LoVo (cell line): ENCODE results near the gene CIT.
A peak's percentile ranks its signal among the peaks of the same experiment; 100 is the strongest.

Experiments
- DNase-seq: peaks from one replicate; pipeline ENCODE4 v3.0.0-alpha.2; 2016; ENCODE audit warnings: low spot score

The CIT gene

DNA sequence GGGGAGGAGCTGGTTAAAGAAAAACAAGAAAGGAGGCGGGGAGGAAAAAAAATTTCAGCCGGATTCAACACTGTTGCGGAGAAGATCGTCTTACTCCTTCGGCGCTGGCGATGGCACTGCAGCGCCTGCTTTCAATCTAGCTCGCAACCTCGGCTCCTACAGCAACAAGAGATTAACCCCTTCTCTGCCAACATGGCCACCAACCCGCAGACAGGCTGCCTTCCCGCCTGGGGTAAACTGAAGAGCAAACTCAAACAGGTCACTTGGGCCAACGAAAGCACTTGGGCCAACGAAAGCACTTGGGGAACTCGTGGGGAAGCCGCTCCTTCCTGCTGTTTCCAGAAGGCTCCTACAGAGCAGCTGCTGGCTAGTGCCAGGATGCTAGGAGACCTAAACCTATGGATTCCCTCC lies 73.7 kb downstream of the CIT start:
- DNase-seq, result no peak

DNA sequence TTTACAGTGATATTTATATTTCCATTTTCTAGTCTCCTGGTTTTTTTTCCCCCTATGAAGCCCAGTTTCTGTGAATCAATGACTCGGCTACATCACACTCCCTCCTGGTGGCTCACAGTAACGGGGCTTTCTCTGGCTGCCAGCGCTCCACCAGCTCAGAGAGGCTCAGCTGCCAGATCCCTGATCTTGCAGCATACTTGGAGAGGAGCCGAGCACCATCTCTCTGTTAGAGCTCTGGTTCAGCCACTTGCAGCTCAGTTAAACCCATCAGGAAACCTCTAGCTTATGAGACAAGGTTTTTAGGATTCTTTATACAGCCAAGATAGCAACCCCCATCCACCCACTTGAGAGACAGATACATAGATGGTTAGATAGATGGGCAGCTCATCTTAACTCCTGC lies 74.6 kb downstream of the CIT start:
- no peak for DNase-seq

DNA sequence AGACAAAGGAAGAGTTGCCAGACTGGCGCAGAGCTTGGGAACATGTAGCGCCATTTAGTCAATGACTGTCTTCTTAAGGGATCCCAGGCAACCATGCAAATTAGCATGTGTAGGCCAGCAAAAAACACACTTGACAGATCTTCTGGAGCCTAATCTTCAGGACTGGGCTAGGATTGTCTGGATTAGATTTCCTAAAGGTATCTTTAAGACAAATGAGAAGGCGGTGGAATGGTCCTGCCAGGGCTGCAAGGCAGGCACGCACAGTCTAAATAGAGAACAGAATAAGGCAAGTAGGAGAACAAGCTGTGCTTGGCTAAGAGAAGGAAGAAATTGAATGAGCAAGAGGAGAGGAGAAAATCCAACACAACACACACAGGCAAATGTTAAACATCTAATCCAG lies 80.0 kb downstream of the CIT start:
- DNase-seq, result no peak

DNA sequence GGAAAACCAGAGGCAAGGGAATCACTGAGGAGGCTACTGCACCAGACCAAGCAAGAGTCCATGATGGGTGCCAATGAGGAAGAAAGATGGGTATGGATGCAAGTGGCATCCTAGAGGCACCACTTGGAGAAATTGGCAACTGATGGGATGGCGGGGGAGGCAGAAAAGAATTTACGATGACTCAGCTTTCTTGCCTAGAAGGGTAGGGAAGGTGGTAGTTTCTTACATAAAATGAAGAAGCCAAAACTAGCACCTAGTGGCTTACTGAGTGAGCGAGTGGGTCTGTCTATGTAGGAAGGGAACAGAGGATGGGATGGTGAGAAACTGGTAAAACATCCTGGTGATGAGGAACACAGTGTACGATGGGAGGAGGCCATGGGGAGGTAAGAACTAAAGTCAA lies 80.8 kb downstream of the CIT start:
- no peak for DNase-seq

DNA sequence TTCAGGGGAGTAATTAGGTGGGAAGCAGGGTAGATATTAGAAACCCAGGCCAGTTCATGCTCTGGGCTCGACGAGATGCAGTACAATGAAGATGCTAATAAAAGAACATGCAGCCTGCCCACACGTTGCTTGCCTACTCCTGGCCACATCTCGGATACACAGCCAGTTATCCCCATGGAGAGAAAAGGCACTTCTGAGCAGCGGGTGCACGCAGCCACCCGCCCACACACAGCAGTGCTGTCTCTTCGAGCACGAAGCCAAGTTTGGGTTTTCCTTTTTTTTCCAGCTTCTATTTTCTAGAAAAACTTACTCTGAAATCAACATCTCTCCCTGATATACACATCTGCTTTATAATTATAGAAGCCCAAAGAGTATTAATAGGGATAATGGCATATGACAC lies 85.7 kb downstream of the CIT start:
- no peak for DNase-seq

DNA sequence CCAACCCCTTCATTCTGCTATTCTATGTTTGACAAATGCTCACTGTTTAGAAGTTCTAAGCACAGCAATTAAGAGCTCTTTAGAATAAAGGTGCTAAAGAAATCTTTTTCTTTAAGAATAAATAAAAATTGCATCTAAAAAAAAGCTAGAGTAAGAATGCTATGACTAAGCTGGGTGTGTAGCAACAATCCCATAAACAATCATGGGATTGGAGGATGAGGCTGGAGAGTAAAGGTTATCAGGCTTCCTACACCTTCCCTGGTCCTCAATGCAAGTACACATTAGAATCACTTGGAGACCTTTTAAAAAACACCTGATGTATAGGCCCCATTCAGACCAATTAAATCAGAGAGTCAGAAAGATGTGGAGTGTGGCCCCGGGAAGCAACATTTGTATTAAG lies 88.3 kb downstream of the CIT start:
- DNase-seq, result peak; percentile 22

DNA sequence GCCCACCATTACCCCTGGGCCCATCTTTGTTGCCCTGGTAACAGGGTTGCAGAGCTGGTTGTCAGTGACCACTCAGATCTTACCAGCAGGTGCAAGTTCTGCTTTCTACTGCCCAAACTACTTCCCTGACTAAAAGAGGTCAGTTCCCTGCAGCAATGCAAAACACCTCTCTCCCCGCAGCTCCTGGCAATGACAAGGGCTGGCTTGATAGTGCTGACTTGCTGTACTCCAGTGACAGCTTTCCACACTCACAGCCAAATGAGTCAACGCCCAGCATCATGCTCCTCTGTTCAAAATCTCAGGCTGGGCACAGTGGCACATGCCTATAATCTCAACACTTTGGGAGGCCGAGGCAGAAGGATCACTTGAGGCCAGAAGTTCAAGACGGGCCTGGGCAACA lies 90.6 kb downstream of the CIT start:
- DNase-seq, result no peak

DNA sequence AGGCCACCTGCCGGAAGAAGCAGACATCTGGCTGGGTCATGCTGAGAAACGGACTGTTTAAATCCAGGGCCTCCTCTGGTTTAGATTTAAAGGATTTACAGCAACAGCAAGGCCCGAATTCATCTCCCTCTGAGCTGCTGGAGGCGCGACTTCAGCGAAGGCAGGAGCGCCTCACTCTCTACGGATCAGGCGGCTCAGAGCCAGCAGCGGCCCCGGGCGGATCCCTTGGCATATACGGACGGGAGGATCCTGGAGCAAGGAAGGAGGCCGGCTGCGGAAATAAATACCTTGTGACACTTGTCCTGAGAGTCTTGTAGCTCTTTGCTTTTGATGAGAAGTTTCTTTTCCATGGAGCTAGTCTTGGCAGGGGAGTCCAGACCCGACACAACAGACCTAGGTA lies 92.4 kb downstream of the CIT start:
- DNase-seq, result no peak

DNA sequence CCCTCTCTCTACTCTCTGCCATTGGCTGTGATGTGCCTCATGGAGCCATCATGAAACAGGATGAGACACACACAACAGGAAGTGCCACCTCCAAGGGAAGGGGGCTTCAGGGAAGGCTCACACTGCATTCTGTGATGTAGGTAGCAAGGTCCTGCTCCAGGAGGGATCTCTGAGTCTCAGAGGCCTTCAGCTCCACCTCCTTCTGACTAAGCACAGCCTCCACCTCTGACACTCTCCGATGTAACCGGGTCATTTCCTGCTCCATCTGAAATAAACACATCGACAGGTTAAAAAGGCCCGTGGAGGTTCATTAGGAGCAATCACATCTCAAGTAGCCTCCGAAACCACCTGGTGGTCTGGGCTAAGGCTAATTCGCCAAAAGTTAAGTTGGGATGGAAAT lies 93.3 kb downstream of the CIT start:
- no peak for DNase-seq

DNA sequence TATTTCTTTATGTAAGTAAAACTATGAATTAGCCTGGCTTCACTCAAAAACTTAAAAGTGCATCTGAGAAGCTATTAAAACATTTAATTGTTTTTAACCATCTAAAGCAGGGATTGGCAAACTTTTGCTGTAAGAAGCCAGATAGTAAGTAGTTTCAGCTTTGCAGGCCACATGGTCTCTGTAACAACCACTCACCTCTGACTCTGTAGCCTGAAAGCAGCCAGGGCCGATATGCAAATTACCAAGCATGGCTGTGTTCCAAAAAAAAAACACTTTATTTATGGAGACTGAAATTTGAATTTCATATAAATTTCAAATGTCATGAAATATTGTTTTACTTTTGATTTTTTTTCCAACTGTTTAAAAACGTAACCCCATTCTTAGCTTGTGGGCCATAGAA lies 95.3 kb downstream of the CIT start:
- no peak for DNase-seq

DNA sequence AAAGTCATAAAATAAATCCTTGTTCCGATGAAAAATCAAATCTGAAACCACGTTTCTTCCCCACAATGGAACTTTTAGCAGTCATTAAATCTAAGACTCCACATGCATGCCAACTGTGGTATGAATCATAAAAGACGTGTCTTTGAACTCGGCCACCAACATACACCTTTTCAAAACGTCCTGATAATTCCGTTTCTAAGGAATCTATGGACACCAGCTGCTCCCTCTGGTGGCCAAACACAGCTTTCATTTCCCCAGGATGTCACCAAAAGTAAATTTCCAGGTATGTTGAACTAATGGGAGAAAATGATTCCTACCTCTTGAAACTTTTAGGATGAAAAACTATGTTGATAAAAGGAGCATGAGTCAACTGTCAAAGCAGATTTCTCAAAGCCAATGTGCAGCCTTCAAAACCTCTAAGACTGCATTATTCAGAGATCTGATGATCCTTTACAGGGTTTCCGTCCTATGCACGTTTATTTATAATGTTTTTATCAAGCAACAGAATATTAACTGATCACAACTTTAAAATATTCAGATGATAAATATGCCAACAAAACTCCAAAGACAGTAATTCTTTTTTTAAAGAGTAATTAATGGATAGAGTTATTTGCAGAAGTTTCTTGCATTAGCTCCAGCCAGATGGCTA lies 96.2 kb downstream of the CIT start:
- DNase-seq, result peak; percentile 75

DNA sequence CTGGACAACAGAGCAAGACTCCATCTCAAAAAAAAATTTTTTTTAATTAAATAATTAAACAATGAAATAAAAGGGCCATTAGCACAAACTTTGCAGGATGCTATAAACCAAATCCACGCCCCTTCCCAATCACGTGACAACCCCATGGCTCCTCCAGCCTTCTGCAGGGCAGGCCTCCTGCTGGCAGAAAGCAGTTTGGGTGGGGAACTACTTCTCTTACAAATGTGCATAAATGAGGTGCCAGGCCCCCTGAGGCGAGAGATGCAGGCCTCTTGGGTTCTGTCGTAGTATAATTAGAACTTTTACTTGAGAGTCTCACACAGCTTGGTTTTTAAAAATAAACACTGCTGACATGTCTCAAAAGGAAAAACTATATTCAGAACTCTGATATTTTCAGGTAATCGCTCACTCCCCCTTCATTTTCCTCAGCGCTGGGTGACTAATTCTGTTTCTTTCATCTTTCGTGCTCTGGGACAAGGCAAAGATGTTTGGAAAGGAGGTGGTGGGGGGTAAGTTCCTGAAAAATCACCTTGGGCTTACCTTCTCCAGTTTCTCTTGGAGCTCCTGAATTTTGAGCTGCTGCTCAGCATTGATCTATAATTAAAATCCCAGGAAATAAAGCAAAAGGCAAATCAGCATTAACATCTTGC lies 101.7 kb downstream of the CIT start:
- no peak for DNase-seq

DNA sequence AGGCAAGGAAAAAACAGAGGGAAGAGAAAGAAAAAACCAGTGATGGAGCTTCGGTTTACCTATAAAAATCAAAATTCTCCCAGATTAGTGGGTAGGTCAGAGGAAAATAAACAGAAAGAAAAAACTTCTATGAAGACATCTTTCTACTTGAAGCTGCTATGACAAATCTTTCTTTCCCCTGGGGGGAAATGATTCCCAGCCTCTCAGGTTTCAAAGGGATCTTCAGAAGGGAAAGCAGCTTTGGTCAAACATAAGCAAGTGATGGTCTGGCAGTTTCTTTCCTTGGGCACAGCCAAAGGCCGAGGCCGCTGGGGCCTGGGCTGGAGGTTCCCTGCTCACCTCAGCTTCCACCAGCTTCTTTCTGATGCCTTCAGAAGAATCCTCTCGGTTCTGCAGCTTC lies 104.7 kb downstream of the CIT start:
- no peak for DNase-seq

DNA sequence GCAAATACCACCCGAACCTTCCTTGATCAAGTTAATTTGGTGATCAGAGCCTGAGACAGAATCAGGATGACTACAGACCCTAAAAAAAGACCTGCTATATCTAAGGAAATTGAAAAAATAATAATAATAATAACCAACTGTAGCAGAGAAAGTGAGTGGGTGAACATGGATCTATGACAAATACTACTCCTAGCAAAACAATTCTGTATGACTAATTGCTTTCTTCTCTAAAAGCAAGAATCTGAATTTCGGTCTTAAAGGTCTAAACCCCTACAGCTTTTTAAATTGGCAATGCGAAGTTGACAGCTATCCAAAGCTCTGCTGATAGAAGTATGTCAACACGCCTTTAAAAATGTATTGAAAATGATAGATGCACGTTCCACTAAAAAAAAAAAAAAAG lies 107.0 kb downstream of the CIT start:
- no peak for DNase-seq

DNA sequence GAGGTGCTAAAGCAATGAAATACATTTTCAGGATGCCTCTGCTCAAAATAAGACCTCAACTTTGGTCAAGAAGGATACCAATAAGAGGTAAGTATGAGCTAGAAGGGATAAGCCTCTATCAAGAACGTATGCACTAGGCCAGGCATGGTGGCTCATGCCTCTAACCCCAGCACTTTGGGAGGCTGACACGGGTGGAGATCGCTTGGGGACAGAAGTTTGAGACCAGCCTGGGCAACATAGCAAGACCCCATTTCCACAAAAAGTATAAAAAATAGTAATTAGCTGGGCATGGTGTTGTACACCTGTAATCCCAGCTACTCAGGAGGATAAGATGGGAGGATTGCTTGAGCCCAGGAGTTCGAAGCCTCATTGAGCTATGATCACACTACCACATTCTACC lies 114.5 kb downstream of the CIT start:
- DNase-seq, result no peak

DNA sequence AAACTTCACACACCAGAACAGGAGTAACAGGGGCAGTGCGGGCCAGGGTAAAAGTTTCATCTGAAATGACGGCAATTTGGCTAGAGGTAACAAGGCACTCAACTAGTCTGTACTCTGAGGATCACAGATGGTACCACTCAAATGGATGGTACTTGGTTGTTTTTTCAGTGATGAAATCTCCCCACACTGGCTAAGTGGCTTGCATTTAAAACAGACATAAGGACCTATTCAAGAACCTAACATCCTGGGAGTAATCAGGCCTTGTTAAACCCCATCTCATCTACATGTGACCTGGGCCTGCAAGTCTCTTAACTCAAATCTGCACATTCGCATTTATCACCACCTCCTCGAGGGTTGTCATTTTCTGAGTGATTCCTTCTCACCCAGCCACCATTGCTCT lies 118.4 kb downstream of the CIT start:
- DNase-seq, result no peak

DNA sequence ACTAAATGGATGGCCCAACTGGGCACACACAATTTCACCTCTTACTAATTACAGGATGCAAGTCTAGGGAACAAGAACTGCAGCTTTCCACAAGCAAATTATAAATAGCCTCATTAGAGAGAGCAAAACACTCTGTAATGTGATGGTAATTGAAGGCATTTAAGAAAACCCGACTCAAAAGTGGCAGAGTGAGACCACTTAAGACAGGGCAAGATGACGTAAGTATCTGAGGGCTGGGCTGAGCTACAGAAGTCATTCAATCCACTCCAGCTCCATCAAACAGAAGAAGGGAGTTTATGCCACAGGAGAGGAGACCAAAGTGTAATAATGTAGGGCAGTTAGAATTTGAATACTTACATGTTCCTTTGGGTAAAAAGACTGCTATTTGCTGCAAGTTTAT lies 118.9 kb downstream of the CIT start:
- no peak for DNase-seq

DNA sequence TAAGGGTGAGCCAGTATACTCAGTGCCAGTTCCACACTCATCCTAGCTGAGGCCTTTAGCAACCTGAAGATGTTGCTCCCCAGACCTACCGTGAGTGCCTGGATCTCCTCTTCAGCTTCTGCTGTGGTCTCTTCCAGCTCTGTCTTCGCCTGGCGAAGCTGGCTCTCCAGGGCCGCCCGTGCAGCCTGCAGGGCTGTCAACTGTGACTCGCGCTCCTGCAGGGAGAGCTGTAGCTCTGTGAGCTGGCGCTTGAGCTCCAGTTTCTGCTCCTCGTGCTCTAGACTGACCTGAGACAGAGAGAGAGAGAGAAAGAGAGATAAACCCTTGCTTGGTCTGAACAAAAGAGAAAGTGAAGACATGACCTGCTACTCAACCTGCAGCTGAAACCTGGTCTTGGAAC lies 125.2 kb downstream of the CIT start:
- no peak for DNase-seq

DNA sequence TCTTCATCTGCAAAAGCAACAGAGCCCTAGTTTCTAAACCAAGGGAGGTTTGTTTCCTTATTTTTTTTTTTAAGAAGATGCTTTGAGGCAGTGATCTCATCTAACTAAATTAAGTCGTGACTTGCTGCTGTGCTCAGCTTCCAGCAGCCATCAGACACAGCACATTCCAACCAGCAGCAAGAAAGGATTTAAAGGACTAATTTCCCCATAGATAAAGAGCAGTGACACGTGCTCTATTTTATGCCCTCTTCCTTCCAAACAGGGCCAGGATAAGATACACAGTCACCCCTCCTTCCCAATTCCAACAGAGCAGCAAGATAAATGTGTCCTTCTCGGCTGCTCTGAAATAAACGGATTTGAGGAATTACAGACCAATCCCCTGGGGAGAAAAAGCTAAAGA lies 127.5 kb downstream of the CIT start:
- no peak for DNase-seq

DNA sequence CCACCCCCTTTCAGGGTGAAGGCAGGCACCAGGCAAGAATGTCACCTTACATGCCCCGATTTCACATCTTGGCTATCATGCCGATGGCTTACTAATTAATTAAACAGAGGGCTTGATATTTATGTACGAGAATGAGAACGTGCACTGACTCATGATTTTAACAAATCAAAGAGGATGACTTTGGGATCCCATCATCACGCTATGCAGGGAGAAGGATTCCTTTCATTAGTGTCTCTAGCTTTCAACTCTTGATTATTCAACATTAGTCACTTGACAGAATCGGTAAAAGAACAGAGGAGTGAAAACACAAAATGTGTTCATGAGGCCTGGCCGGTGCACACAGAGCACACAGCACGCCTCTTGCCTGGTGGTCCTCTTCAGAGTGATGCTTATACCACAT lies 128.6 kb downstream of the CIT start:
- DNase-seq, result no peak

DNA sequence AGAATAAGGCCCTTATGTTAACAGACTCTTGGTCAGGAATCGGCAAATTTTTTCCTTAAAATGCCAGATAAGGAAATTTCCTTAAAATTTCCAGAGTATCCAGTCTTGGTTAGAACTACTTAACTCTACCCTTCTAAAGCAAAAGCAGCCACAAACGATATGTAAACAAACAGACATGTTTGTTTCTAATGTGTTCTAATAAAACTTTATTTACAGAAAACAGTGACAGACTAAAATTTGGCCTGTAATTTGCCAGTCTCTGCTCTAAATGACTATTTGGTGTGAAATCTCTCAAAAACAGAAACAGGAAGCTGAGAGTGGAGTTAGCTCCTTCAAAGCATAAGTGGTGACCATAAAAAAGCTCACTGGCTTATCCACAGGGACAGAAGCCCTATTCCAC lies 131.0 kb downstream of the CIT start:
- DNase-seq, result no peak

DNA sequence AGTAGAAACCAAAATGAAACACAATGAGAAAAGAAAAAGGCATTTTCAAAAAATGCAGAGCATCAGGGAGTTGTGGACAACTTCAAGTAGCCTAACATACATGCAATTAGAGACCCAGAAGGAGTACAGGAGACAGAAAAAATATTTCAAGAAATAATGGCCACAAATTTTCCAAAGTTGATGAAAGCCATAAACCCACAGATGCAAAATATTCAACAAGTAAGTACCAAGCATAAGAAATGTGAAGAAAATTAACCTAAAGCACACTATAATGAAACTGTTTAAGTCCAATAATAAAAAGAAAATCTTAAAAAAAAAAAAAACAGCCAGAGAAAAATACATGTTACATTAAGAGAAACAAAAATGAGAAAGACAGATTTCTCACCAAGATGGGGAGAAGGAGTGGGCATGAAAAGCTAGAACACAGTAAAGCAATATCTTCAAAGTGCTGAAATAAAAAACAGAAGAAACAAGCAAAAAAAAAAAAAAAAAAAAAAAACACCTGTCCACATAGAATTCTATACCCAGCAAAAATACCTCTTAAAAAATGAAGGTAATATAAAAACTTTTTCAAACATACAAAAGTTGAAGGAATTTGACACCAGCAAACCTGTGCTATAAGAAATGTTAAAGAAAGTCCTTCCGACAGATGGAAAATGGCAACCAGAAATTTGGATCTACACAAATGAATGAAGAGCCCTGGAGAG lies 132.1 kb downstream of the CIT start:
- no peak for DNase-seq

DNA sequence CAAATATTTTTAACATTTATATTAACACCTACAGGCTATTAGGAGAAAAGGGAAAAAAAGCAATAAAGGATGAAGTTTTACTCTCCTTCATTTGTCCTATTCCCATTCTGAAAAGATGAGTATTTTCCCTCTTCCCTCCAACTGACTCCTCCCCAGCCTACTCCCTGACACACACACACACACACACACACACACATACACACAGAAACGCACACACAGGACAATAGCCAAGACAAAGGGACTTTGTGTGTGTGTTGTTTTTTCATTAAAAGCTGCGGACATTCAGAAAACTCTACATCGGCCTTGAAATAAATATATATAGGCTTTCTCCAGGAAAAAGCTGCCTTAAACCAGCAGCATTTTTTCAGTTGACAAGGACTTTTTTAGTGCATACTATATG lies 134.4 kb downstream of the CIT start:
- no peak for DNase-seq

DNA sequence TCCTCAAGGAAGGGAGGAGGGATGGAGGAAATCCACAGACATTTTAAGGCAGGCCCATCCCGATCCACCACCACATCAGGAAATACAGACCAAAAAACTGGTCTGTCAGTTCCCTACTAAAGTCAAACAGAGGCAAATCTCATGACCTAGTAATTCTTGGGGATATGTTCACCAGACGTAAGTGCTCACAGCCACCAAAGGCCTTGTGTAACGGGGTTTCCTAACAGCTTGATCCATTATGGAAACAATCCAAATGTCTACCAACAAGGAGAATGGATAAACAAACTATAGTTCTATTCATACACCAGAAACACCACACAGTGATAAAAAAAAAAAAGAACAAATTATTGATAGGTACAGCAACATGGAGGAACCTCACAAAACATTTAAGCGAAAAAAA lies 136.3 kb downstream of the CIT start:
- no peak for DNase-seq
